Mesenchymal stem cell (in vitro differentiated cells and primary cell): ENCODE measurements around the gene CCDC102A.

Experiments
- DNase-seq: peaks from one replicate; pipeline ENCODE4 v3.0.0-alpha.2; 2013
- H2AFZ ChIP-seq: one replicate; pipeline ENCODE4 v1.6.1; 2013; ENCODE audit warnings: low read depth, mild to moderate bottlenecking, control low read depth, inconsistent platforms, low read length, moderate library complexity
- H2AK5ac ChIP-seq: 2 replicates; pipeline ENCODE4 v1.6.1; 2013; ENCODE audit warnings: low read length, moderate library complexity, mild to moderate bottlenecking, inconsistent platforms; ENCODE audit not compliant: severe bottlenecking
- H2BK120ac ChIP-seq: one replicate; pipeline ENCODE4 v1.6.1; 2013; ENCODE audit warnings: low read depth, mild to moderate bottlenecking, inconsistent platforms, low read length, moderate library complexity
- H2BK12ac ChIP-seq, 2 experiments: one replicate each; pipeline ENCODE4 v1.6.1; 2013; ENCODE audit warnings: inconsistent platforms in 2 of 2, low read length in 2 of 2, mild to moderate bottlenecking in 2 of 2, moderate library complexity in 2 of 2, control low read depth in 1 of 2
- H2BK15ac ChIP-seq: one replicate; pipeline ENCODE4 v1.6.1; 2013; ENCODE audit warnings: mild to moderate bottlenecking, low read depth, inconsistent platforms; ENCODE audit not compliant: poor library complexity, severe bottlenecking
- H2BK5ac ChIP-seq: 2 replicates; pipeline ENCODE4 v1.6.1; 2013; ENCODE audit warnings: low read depth, mild to moderate bottlenecking, low read length, control low read depth, inconsistent platforms; ENCODE audit not compliant: poor library complexity, severe bottlenecking
- H3K14ac ChIP-seq, 2 experiments: one replicate each; pipeline ENCODE4 v1.6.1; 2013; ENCODE audit warnings: inconsistent platforms in 2 of 2, low read length in 2 of 2, control low read depth in 1 of 2, mild to moderate bottlenecking in 1 of 2, moderate library complexity in 1 of 2
- H3K18ac ChIP-seq, 2 experiments: one replicate each; pipeline ENCODE4 v1.6.1; 2013; ENCODE audit warnings: inconsistent platforms in 2 of 2, low read length in 2 of 2, control low read depth in 1 of 2, low read depth in 1 of 2, mild to moderate bottlenecking in 1 of 2
- H3K23ac ChIP-seq, 2 experiments: one replicate each; pipeline ENCODE4 v1.6.1; 2013; ENCODE audit warnings: inconsistent platforms in 2 of 2, low read length in 2 of 2, mild to moderate bottlenecking in 2 of 2, moderate library complexity in 2 of 2, control low read depth in 1 of 2
- H3K27ac ChIP-seq: 2 replicates; pipeline ENCODE4 v1.5.1; 2013; ENCODE audit warnings: mild to moderate bottlenecking, moderate library complexity, low read length, control low read depth, inconsistent platforms; ENCODE audit not compliant: poor library complexity, severe bottlenecking
- H3K27me3 ChIP-seq, 2 experiments: 2 replicates each; pipeline versions ENCODE4 v1.6.1 to v1.7.0; 2013; ENCODE audit warnings: low read length in 2 of 2, mild to moderate bottlenecking in 2 of 2, moderate library complexity in 2 of 2, control low read depth in 1 of 2, inconsistent platforms in 1 of 2; ENCODE audit not compliant: control insufficient read depth in 1 of 2, insufficient read depth in 1 of 2
- H3K36me3 ChIP-seq, 2 experiments: 2 replicates each; pipeline versions ENCODE4 v1.6.1 to v1.7.0; 2013; ENCODE audit warnings: low read length in 2 of 2, control low read depth in 1 of 2, inconsistent platforms in 1 of 2, low read depth in 1 of 2, mild to moderate bottlenecking in 1 of 2; ENCODE audit not compliant: insufficient read depth in 2 of 2, control insufficient read depth in 1 of 2
- H3K4ac ChIP-seq, 2 experiments: one replicate each; pipeline ENCODE4 v1.6.1; 2013; ENCODE audit warnings: inconsistent platforms in 2 of 2, low read length in 2 of 2, mild to moderate bottlenecking in 2 of 2, moderate library complexity in 2 of 2, control low read depth in 1 of 2, low read depth in 1 of 2
- H3K4me1 ChIP-seq: 2 replicates; pipeline ENCODE4 v1.6.1; 2013; ENCODE audit warnings: low read depth, low read length, control low read depth; ENCODE audit not compliant: control insufficient read depth, insufficient read depth
- H3K4me2 ChIP-seq: 2 replicates; pipeline ENCODE4 v1.6.1; 2013; ENCODE audit warnings: low read length, mild to moderate bottlenecking, inconsistent platforms; ENCODE audit not compliant: poor library complexity, severe bottlenecking
- H3K4me3 ChIP-seq, 2 experiments: 2 replicates each; pipeline versions ENCODE4 v1.5.1 to v1.7.0; 2013; ENCODE audit warnings: low read length in 2 of 2, mild to moderate bottlenecking in 2 of 2, control low read depth in 1 of 2, low read depth in 1 of 2; ENCODE audit not compliant: insufficient read depth in 1 of 2
- H3K79me1 ChIP-seq: replicated peaks from 2 replicates; pipeline ENCODE4 v1.6.1; 2013; ENCODE audit warnings: mild to moderate bottlenecking, control low read depth, low read length, inconsistent platforms; ENCODE audit not compliant: poor library complexity, severe bottlenecking
- H3K9ac ChIP-seq: 2 replicates; pipeline ENCODE4 v1.7.0; 2013; ENCODE audit warnings: mild to moderate bottlenecking, low read length, moderate library complexity
- H3K9me3 ChIP-seq: 2 replicates; pipeline ENCODE4 v1.7.0; 2013; ENCODE audit warnings: mild to moderate bottlenecking, low read length; ENCODE audit not compliant: control insufficient read depth
- H4K8ac ChIP-seq: one replicate; pipeline ENCODE4 v1.6.1; 2013; ENCODE audit warnings: inconsistent platforms, mild to moderate bottlenecking, low read length, moderate library complexity
- H4K91ac ChIP-seq: one replicate; pipeline ENCODE4 v1.6.1; 2013; ENCODE audit warnings: mild to moderate bottlenecking, low read length, inconsistent platforms
- WGBS: methylation state at CpG from one replicate; pipeline ENCODE4 v1.1.7; 2013; ENCODE audit warnings: mixed read lengths; 5-methylcytosine and 5-hydroxymethylcytosine counted together

Gene CCDC102A

DNA sequence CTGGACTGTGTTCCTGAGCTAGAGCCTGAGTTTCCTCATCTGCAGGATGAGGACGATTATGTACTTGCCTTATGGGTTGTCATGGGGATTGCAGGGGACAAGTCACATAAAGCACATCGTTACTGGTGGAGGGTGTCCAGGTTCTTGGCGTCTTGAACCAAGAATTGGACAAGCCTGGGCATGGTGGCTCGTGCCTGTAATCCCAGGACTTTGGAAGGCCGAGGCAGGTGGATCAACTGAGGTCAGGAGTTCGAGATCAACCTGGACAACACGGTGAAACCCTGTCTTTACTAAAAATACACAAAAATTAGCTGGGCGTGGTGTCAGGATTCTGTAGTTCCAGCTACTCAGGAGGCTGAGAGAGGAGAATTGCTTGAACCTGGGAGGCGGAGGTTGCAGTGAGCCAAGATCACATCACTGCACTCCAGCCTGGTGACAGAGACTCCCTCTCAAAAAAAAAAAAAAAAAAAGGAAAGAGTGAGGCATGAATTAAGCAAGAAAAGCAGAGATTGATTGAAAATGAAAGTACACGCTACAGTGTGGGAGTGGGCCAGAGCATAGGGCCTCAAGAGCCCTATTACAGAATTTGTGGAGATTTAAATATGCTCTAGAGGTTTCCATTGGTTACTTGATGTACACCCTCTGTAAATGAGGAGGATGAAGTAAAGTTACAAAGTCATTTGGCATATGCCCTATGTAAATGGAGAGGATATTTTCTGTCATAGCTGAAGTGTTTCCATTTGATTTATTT lies 36.8 kb upstream of the CCDC102A start:
- Histone ChIP-seq H2BK12ac (no peak overlapping the region), H3K9ac (no peak overlapping the region), H3K14ac (no peak overlapping the region), H4K91ac (no peak overlapping the region), H3K27me3 (peaks cover 0 to 32% of the 10 kb centered on the region in 2 experiments), H3K27ac (no peak overlapping the region), H3K4me2 (no peak overlapping the region), H2BK120ac (no peak overlapping the region), H2BK5ac (no peak overlapping the region), H3K79me1 (no peaks in the 10 kb centered on the region), H3K36me3 (no peaks in the 10 kb centered on the region), H3K23ac (no peak overlapping the region), H3K9me3 (no peaks in the 10 kb centered on the region), H2BK15ac (no peak overlapping the region), H3K4me1 (peaks cover 6% of the 10 kb centered on the region), H2AFZ (no peak overlapping the region), H3K18ac (no peak overlapping the region), H3K4ac (no peak overlapping the region), H2AK5ac (no peak overlapping the region), H4K8ac (no peak overlapping the region), H3K4me3 (no peak overlapping the region)
- no peak for DNase-seq
- WGBS, result 90% methylated on average over 6 of the region's 10 CpGs

DNA sequence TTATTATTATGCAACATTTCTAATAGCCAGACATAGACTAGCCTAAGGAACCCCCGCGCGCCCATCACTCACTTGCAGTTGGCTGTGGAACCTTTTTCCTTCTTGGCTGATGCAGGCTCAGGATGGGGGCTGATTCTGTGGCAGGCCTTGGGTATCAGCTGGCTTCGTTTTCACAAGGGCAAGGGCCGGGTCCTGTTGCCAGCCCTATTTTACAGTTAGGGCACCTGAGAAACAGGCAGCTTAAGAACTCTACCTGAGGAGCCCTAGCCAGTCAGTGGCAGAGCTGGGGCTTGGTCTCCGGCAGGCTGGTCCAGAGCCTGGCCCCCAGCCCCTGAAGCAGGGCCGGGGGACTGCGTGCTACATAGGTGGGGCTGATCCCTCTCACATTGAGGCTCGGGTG lies 34.7 kb upstream of the CCDC102A start:
- no peak for DNase-seq
- H3K36me3 ChIP-seq, result no peaks in the 10 kb centered on the region
- no peak overlapping the region for H3K23ac ChIP-seq
- no peak overlapping the region for H3K18ac ChIP-seq
- no peaks in the 10 kb centered on the region for H3K9me3 ChIP-seq
- H3K79me1 ChIP-seq, result no peaks in the 10 kb centered on the region
- H2BK15ac ChIP-seq, result no peak overlapping the region
- H2AFZ ChIP-seq, result no peak overlapping the region
- no peak overlapping the region for H2AK5ac ChIP-seq
- no peak overlapping the region for H2BK12ac ChIP-seq
- no peak overlapping the region for H2BK120ac ChIP-seq
- no peak overlapping the region for H3K4me2 ChIP-seq
- H2BK5ac ChIP-seq, result no peak overlapping the region
- no peak overlapping the region for H3K9ac ChIP-seq
- 93% methylated on average over 9 of the region's 9 CpGs for WGBS
- H4K8ac ChIP-seq, result no peak overlapping the region
- H3K14ac ChIP-seq, result no peak overlapping the region
- H3K27ac ChIP-seq, result no peak overlapping the region
- no peak overlapping the region for H3K4me3 ChIP-seq
- H3K27me3 ChIP-seq, result peaks cover 0 to 24% of the 10 kb centered on the region in 2 experiments
- H4K91ac ChIP-seq, result no peak overlapping the region
- H3K4ac ChIP-seq, result no peak overlapping the region
- no peaks in the 10 kb centered on the region for H3K4me1 ChIP-seq

DNA sequence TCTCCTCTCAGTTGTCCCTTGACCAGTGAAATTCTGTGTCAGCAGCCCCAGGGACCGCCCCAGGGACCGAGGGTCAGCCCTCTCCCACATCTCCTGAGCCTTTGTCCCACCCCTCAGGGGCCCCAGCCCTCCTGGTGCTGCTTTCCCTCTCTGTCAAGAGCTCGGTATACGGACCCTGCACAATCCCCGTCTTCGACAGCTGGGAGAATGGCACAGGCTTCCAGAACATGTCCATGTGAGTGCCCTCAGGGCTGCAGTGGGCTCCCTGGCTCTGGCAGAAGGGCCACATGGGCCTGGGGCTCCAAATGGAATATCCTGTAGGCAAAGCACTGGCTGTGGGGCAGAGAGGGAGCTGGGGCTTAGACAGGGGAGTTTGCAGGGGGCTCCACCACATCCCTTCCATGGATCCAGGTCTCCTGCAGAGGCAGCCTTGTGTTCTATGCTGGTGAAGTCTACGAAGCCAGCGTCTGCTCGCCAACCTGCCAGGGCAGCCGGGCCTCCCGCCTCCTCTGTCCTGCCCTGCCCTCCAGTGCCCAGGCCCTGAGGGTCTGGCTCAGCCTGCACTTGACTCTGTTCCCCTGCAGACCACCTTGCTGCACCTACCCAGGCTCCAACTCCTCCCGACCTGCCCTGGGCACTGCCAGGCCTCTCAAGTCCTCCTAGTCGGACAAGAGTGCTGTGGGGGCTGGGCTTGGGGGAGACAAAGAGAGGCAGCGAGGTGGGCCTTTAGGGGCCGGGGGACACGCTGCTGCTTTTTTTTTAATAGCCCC lies 34.1 kb upstream of the CCDC102A start:
- Histone ChIP-seq H2BK15ac (no peak overlapping the region), H3K27ac (no peak overlapping the region), H3K14ac (no peak overlapping the region), H2BK5ac (no peak overlapping the region), H3K36me3 (no peaks in the 10 kb centered on the region), H2BK12ac (no peak overlapping the region), H3K23ac (no peak overlapping the region), H2AK5ac (no peak overlapping the region), H3K4me2 (no peak overlapping the region), H4K8ac (no peak overlapping the region), H4K91ac (no peak overlapping the region), H3K9ac (no peak overlapping the region), H3K4me1 (no peaks in the 10 kb centered on the region), H3K27me3 (peaks cover 0 to 24% of the 10 kb centered on the region in 2 experiments), H2AFZ (no peak overlapping the region), H3K18ac (no peak overlapping the region), H3K4ac (no peak overlapping the region), H3K9me3 (no peaks in the 10 kb centered on the region), H3K79me1 (no peaks in the 10 kb centered on the region), H3K4me3 (no peak overlapping the region), H2BK120ac (no peak overlapping the region)
- WGBS, result 90% methylated on average over 16 of the region's 16 CpGs
- no peak for DNase-seq

DNA sequence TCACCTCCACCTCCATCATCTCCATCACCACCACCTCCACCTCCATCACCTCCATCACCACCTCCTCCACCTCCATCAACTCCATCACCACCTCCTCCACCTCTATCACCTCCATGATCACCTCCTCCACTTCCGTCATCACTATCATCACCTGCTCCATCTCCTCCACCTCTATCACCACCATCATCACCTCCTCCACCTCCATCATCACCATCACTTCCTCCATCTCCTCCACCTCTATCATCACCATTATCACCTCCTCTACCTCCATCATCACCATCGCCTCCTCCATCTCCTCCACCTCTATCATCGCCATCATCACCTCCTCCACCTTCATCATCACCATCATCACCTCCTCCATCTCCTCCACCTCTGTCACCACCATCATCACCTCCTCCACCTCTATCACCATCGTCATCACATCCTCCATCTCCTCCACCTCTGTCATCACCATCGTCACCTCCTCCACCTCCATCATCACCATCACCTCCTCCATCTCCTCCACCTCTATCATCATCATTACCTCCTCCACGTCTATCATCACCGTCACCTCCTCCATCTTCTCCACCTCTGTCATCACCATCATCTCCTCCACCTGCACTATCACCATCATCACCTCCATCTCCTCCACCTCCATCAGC lies 33.1 kb upstream of the CCDC102A start:
- no peak for DNase-seq
- no peak overlapping the region for H4K91ac ChIP-seq
- peaks cover 6% of the 10 kb centered on the region for H3K4me1 ChIP-seq
- H2BK120ac ChIP-seq, result no peak overlapping the region
- WGBS, result 94% methylated on average over 7 of the region's 7 CpGs
- H3K23ac ChIP-seq, result no peak overlapping the region
- H2BK15ac ChIP-seq, result no peak overlapping the region
- H3K36me3 ChIP-seq, result no peaks in the 10 kb centered on the region
- H3K14ac ChIP-seq, result no peak overlapping the region
- no peak overlapping the region for H3K4me3 ChIP-seq
- H3K9ac ChIP-seq, result no peak overlapping the region
- no peak overlapping the region for H2BK12ac ChIP-seq
- no peaks in the 10 kb centered on the region for H3K9me3 ChIP-seq
- no peak overlapping the region for H4K8ac ChIP-seq
- H3K4me2 ChIP-seq, result no peak overlapping the region
- H2BK5ac ChIP-seq, result no peak overlapping the region
- peaks cover 0 to 24% of the 10 kb centered on the region in 2 experiments for H3K27me3 ChIP-seq
- no peak overlapping the region for H3K27ac ChIP-seq
- no peak overlapping the region for H2AFZ ChIP-seq
- no peak overlapping the region for H3K18ac ChIP-seq
- H3K4ac ChIP-seq, result no peak overlapping the region
- H3K79me1 ChIP-seq, result no peaks in the 10 kb centered on the region
- no peak overlapping the region for H2AK5ac ChIP-seq
